ENCODE data around the gene FBXO30.

The FBXO30 gene

GRCh38 chr6:145838305-145838704 is 23.7 kb upstream of the FBXO30 start:
- Histone ChIP-seq H3K36me3 (ENCODE audit: control insufficient read depth, insufficient read depth, low read length) (no peaks in the 10 kb centered on the region), H3K9ac (ENCODE audit: low read depth, low read length) (no peak overlapping the region), H3K9me3 (ENCODE audit: control insufficient read depth, insufficient read depth, low read length) (no peaks in the 10 kb centered on the region), H3K4me1 (ENCODE audit: control insufficient read depth, insufficient read depth, low read length) (no peaks in the 10 kb centered on the region), H3K27me3 (ENCODE audit: control insufficient read depth, insufficient read depth, low read length) (no peaks in the 10 kb centered on the region), H3K4me3 (ENCODE audit: low read depth, low read length) (no peak overlapping the region)

- no peaks in the 10 kb centered on the region for H3K27me3 ChIP-seq (ENCODE audit: control insufficient read depth, insufficient read depth, low read length)
- no peaks in the 10 kb centered on the region for H3K36me3 ChIP-seq (ENCODE audit: control insufficient read depth, insufficient read depth, low read length)
- H3K9me3 ChIP-seq (ENCODE audit: control insufficient read depth, insufficient read depth, low read length), result no peaks in the 10 kb centered on the region
- H3K9ac ChIP-seq (ENCODE audit: low read depth, low read length), result no peak overlapping the region
- H3K4me1 ChIP-seq (ENCODE audit: control insufficient read depth, insufficient read depth, low read length), result no peaks in the 10 kb centered on the region
- no peak overlapping the region for H3K4me3 ChIP-seq (ENCODE audit: low read depth, low read length)
Measured at GRCh38 chr6:145836772-145837171, 22.2 kb upstream of the FBXO30 start.

- Histone ChIP-seq H3K4me3 (ENCODE audit: low read depth, low read length) (no peak overlapping the region), H3K27me3 (ENCODE audit: control insufficient read depth, insufficient read depth, low read length) (no peaks in the 10 kb centered on the region), H3K36me3 (ENCODE audit: control insufficient read depth, insufficient read depth, low read length) (no peaks in the 10 kb centered on the region), H3K9me3 (ENCODE audit: control insufficient read depth, insufficient read depth, low read length) (no peaks in the 10 kb centered on the region), H3K9ac (ENCODE audit: low read depth, low read length) (no peak overlapping the region), H3K4me1 (ENCODE audit: control insufficient read depth, insufficient read depth, low read length) (no peaks in the 10 kb centered on the region)
Measured at GRCh38 chr6:145836170-145836569, 21.6 kb upstream of the FBXO30 start.

- Histone ChIP-seq H3K9me3 (ENCODE audit: control insufficient read depth, insufficient read depth, low read length) (no peaks in the 10 kb centered on the region), H3K4me1 (ENCODE audit: control insufficient read depth, insufficient read depth, low read length) (no peaks in the 10 kb centered on the region), H3K27me3 (ENCODE audit: control insufficient read depth, insufficient read depth, low read length) (no peaks in the 10 kb centered on the region), H3K4me3 (ENCODE audit: low read depth, low read length) (no peak overlapping the region), H3K9ac (ENCODE audit: low read depth, low read length) (no peak overlapping the region), H3K36me3 (ENCODE audit: control insufficient read depth, insufficient read depth, low read length) (no peaks in the 10 kb centered on the region)
Measured at GRCh38 chr6:145830612-145831011, 16.0 kb upstream of the FBXO30 start.

GRCh38 chr6:145829950-145830349 is 15.4 kb upstream of the FBXO30 start:
- no peaks in the 10 kb centered on the region for H3K27me3 ChIP-seq (ENCODE audit: control insufficient read depth, insufficient read depth, low read length)
- no peak overlapping the region for H3K4me3 ChIP-seq (ENCODE audit: low read depth, low read length)
- H3K9ac ChIP-seq (ENCODE audit: low read depth, low read length), result no peak overlapping the region
- H3K9me3 ChIP-seq (ENCODE audit: control insufficient read depth, insufficient read depth, low read length), result no peaks in the 10 kb centered on the region
- H3K36me3 ChIP-seq (ENCODE audit: control insufficient read depth, insufficient read depth, low read length), result no peaks in the 10 kb centered on the region
- H3K4me1 ChIP-seq (ENCODE audit: control insufficient read depth, insufficient read depth, low read length), result no peaks in the 10 kb centered on the region

GRCh38 chr6:145829102-145829501 is 14.5 kb upstream of the FBXO30 start:
- H3K9me3 ChIP-seq (ENCODE audit: control insufficient read depth, insufficient read depth, low read length), result no peaks in the 10 kb centered on the region
- H3K9ac ChIP-seq (ENCODE audit: low read depth, low read length), result no peak overlapping the region
- no peak overlapping the region for H3K4me3 ChIP-seq (ENCODE audit: low read depth, low read length)
- H3K36me3 ChIP-seq (ENCODE audit: control insufficient read depth, insufficient read depth, low read length), result no peaks in the 10 kb centered on the region
- H3K27me3 ChIP-seq (ENCODE audit: control insufficient read depth, insufficient read depth, low read length), result no peaks in the 10 kb centered on the region
- H3K4me1 ChIP-seq (ENCODE audit: control insufficient read depth, insufficient read depth, low read length), result no peaks in the 10 kb centered on the region

GRCh38 chr6:145824344-145824743 is 9.7 kb upstream of the FBXO30 start:
- Histone ChIP-seq H3K4me3 (ENCODE audit: low read depth, low read length) (no peak overlapping the region), H3K9ac (ENCODE audit: low read depth, low read length) (no peak overlapping the region), H3K9me3 (ENCODE audit: control insufficient read depth, insufficient read depth, low read length) (no peaks in the 10 kb centered on the region), H3K4me1 (ENCODE audit: control insufficient read depth, insufficient read depth, low read length) (no peaks in the 10 kb centered on the region), H3K27me3 (ENCODE audit: control insufficient read depth, insufficient read depth, low read length) (no peaks in the 10 kb centered on the region), H3K36me3 (ENCODE audit: control insufficient read depth, insufficient read depth, low read length) (no peaks in the 10 kb centered on the region)

GRCh38 chr6:145823328-145823944 is 8.8 kb upstream of the FBXO30 start:
- H3K27me3 ChIP-seq (ENCODE audit: control insufficient read depth, insufficient read depth, low read length), result no peaks in the 10 kb centered on the region
- no peak overlapping the region for H3K4me3 ChIP-seq (ENCODE audit: low read depth, low read length)
- no peak overlapping the region for H3K9ac ChIP-seq (ENCODE audit: low read depth, low read length)
- no peaks in the 10 kb centered on the region for H3K36me3 ChIP-seq (ENCODE audit: control insufficient read depth, insufficient read depth, low read length)
- H3K4me1 ChIP-seq (ENCODE audit: control insufficient read depth, insufficient read depth, low read length), result no peaks in the 10 kb centered on the region
- H3K9me3 ChIP-seq (ENCODE audit: control insufficient read depth, insufficient read depth, low read length), result no peaks in the 10 kb centered on the region

- H3K4me3 ChIP-seq (ENCODE audit: low read depth, low read length), result no peak overlapping the region
- no peaks in the 10 kb centered on the region for H3K27me3 ChIP-seq (ENCODE audit: control insufficient read depth, insufficient read depth, low read length)
- H3K4me1 ChIP-seq (ENCODE audit: control insufficient read depth, insufficient read depth, low read length), result no peaks in the 10 kb centered on the region
- no peaks in the 10 kb centered on the region for H3K9me3 ChIP-seq (ENCODE audit: control insufficient read depth, insufficient read depth, low read length)
- no peak overlapping the region for H3K9ac ChIP-seq (ENCODE audit: low read depth, low read length)
- no peaks in the 10 kb centered on the region for H3K36me3 ChIP-seq (ENCODE audit: control insufficient read depth, insufficient read depth, low read length)
Measured at GRCh38 chr6:145822456-145822855, 7.9 kb upstream of the FBXO30 start.

- peaks cover 6% of the 10 kb centered on the region for H3K4me1 ChIP-seq (ENCODE audit: control insufficient read depth, insufficient read depth, low read length)
- no peaks in the 10 kb centered on the region for H3K27me3 ChIP-seq (ENCODE audit: control insufficient read depth, insufficient read depth, low read length)
- H3K36me3 ChIP-seq (ENCODE audit: control insufficient read depth, insufficient read depth, low read length), result no peaks in the 10 kb centered on the region
- H3K4me3 ChIP-seq (ENCODE audit: low read depth, low read length), result no peak overlapping the region
- H3K9ac ChIP-seq (ENCODE audit: low read depth, low read length), result no peak overlapping the region
- no peaks in the 10 kb centered on the region for H3K9me3 ChIP-seq (ENCODE audit: control insufficient read depth, insufficient read depth, low read length)
Measured at GRCh38 chr6:145819994-145820393, 5.4 kb upstream of the FBXO30 start.

GRCh38 chr6:145818796-145819195 is 4.2 kb upstream of the FBXO30 start:
- no peaks in the 10 kb centered on the region for H3K36me3 ChIP-seq (ENCODE audit: control insufficient read depth, insufficient read depth, low read length)
- H3K4me3 ChIP-seq (ENCODE audit: low read depth, low read length), result no peak overlapping the region
- H3K27me3 ChIP-seq (ENCODE audit: control insufficient read depth, insufficient read depth, low read length), result no peaks in the 10 kb centered on the region
- H3K9me3 ChIP-seq (ENCODE audit: control insufficient read depth, insufficient read depth, low read length), result no peaks in the 10 kb centered on the region
- peaks cover 6% of the 10 kb centered on the region for H3K4me1 ChIP-seq (ENCODE audit: control insufficient read depth, insufficient read depth, low read length)
- H3K9ac ChIP-seq (ENCODE audit: low read depth, low read length), result no peak overlapping the region

- no peak overlapping the region for H3K9ac ChIP-seq (ENCODE audit: low read depth, low read length)
- peak overlapping the region; percentile 4 for H3K4me3 ChIP-seq (ENCODE audit: low read depth, low read length)
- H3K4me1 ChIP-seq (ENCODE audit: control insufficient read depth, insufficient read depth, low read length), result peaks cover 13% of the 10 kb centered on the region
- H3K27me3 ChIP-seq (ENCODE audit: control insufficient read depth, insufficient read depth, low read length), result no peaks in the 10 kb centered on the region
- H3K9me3 ChIP-seq (ENCODE audit: control insufficient read depth, insufficient read depth, low read length), result no peaks in the 10 kb centered on the region
- no peaks in the 10 kb centered on the region for H3K36me3 ChIP-seq (ENCODE audit: control insufficient read depth, insufficient read depth, low read length)
Measured at GRCh38 chr6:145816392-145816791, 1.8 kb upstream of the FBXO30 start.
